SW 1271 (cell line): Measurements from ENCODE around the gene PCGF2.

Experiments
- DNase-seq, 2 experiments: peaks; one replicate each; lab custom pipeline; 2025; lab: John Stamatoyannopoulos, UW

The PCGF2 gene

GRCh38 chr17:38702916-38703741 is 45.0 kb downstream of the PCGF2 start:
- DNase-seq = no peak

GRCh38 chr17:38702166-38702915 is 45.8 kb downstream of the PCGF2 start:
- DNase-seq = peak; percentile 63 to 73

DNA sequence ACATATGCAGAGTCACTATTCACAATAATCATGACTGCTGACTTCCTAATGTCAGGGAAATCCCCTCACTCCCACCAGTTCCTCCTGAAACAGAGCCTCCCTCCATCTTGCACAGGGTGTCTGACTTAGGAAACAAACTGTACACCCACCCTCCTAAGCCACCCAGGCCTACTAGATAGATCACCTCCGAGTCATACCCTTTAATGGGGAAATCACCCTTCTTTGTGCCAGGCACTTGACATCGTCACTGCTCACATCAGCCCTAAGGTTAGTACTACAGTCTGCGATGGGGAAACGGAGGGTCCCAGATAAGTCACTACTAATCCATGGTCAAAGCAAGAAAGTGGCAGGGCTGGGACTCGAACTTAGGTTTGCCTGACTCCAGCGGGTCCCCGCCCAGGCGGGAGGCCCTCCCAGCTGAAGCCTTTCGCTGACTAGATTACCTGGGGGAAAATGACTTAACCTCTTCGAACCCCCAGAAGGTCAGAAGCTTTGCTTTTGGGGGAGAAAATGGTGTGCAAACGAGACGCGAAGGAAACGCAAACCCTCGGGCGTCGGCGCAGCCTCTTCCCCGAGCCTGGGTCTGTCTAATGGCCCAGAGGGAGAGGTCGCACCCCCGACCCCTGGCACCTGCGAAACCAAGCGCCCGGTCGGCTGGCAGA is 46.5 kb downstream of the PCGF2 start:
- peak in 1 of 2 experiments; percentile 43 for DNase-seq

GRCh38 chr17:38698760-38699159 is 49.4 kb downstream of the PCGF2 start:
- DNase-seq = no peak

DNA sequence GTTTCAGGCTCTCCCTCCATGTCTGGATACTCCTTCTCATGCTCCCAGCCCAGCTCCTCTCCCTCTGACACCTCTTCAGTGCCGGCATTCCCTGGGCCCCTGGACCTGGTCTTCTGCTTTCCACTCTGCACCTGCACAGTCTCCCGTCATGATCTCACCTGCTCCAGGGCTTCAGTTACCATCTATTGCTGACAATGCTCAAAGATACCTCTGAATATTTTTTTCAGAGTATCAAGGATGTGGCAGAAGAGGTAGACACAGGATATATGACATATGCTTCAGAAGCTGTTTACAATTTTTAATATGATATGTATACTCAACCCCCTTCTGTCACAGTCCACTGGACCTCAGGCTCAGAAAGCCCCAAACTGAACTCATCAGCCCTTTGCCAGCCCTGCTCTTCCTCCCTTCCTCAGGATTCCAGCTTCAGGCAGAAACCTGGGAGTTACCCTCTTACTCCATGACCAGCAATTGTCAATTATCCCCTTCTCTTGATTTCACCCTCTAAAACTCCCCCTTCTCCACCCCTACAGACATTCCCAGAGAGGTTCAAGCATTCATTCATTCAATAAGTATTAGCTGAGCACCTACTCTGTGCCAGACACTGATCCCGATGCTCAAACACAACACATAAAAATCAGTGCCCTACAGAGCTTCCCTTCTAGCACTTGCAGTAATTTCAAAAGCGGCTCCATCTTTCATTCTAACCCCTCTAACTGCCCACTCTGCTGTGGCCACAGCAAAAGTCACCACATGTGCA is 50.9 kb downstream of the PCGF2 start:
- no peak for DNase-seq

- DNase-seq = no peak
Measured at GRCh38 chr17:38693700-38694329, 54.3 kb downstream of the PCGF2 start.

- DNase-seq = no peak
Measured at GRCh38 chr17:38691154-38691553, 57.0 kb downstream of the PCGF2 start.

DNA sequence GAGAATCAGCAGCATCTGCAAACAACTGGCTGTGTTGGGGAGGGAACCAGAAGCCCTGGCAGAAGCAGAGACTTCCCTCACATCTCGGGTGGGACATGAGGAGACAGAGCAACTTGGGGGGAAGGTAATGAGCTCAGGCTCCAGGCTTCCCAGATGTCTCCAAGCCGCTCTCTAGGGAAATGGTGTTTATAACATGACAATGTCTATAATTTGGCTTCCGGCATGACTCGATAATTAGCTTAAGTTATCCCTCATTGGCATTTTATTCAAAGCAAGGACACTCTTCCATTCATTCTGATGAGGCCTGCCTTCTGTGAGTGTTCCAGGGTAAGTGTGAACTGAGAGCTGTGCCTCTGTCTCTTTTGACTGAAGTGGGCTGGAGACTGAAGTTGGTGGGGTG is 57.8 kb downstream of the PCGF2 start:
- no peak for DNase-seq

GRCh38 chr17:38687286-38687685 is 60.9 kb downstream of the PCGF2 start:
- DNase-seq = no peak

GRCh38 chr17:38685491-38685890 is 62.6 kb downstream of the PCGF2 start:
- no peak for DNase-seq
